ENCODE data around the gene EPHA1. TPM values are rescaled to one million over a fixed set of nuclear protein-coding genes. Genes with fewer than 3 reads are reported as not detected.
"Not testable (repeated sequence)": the region's sequence is repeated elsewhere in the genome, so short reads cannot be mapped to it uniquely, and the experiment has no call there.

The EPHA1 gene
- total RNA-seq, 2 donors from 2014 or later: 0.24 TPM; not detected in 1

GRCh38 chr7:143408252-143408685 lies 387 bp downstream of the EPHA1 start:
- intact Hi-C loops (cut with DNase I): no loop called here
- DNase-seq (ENCODE audit: low spot score): no peak

DNA sequence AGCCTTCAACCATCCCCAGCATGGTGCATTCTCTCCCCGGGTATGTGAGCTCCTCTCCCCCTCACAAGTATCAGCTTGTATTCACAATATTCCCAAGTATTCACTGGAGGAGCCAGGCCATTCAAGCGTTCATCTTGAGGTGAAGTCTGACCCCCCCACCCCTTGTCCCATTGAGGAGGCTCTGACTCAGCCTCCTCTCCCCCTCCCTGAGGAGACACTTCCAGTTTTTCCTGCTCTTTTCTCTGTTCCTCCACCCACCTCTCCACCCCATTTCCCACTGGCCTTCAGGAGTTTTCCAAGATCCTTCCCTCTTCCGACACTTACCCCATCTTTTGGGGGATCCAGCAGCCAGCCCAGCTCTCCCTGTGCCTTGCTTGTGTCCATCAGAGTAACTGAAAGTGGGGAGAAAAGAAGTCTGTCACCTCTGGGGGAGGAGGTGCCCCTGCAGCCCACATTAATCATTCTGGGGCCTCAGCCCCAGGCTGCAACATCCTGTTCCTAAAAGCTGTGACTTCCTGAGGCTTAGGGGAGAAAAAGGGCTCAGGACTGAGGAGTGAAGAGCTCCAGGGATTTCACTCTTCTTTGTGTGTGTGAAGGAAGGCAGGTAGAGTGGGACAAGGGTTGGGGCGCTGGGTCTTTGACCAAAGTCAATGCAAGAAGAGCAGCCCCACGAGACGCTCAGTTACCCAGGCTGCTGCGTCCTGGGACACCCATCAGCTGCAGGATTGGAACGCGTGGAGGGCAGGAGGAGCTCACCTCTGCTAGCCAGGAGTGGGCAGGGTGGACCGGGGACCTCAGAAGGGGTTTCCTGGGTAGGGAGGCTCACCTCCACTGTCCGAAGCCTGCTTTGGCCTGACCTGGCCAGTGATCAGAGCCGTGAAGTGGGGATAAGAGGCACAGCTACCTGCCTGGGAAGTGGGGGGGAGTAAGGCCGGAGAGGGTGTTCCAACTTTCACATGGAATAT lies 1.1 kb downstream of the EPHA1 start:
- intact Hi-C loops (cut with DNase I): no loop called here
- DNase-seq (ENCODE audit: low spot score): no peak

DNA sequence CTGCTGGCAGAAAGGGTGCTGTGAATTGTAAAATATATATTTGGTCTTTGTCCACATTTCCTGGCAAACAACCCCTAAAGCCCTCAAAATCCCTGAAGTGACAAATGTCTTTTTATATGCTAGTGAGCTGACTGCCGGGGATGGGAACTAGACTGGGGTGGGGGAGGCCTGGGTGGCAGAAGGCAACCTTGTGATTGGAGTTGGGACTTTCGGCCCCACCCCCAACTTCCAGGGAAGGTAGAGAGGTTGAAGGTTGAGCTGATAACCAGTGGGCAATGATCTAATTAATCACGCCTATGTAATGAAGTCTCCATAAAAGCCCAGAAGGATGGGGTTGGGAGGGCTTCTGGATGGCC lies 2.7 kb downstream of the EPHA1 start:
- intact Hi-C loops (cut with DNase I): no loop called here

GRCh38 chr7:143405173-143406001 lies 3.3 kb downstream of the EPHA1 start:
- peak; percentile 29 for DNase-seq (ENCODE audit: low spot score)
- intact Hi-C loops (cut with DNase I): no loop called here

More for the DNA sequence above, 2.7 kb downstream of the EPHA1 start:
- peak; percentile 11 for DNase-seq (ENCODE audit: low spot score)

- intact Hi-C loops (cut with DNase I): not testable (repeated sequence)
- peak; percentile 1 for DNase-seq (ENCODE audit: low spot score)
Measured at GRCh38 chr7:143402233-143402632, 6.4 kb downstream of the EPHA1 start.

- peak; percentile 66 for DNase-seq (ENCODE audit: low spot score)
- intact Hi-C loops (cut with DNase I): no loop called here
Measured at GRCh38 chr7:143401265-143401664, 7.4 kb downstream of the EPHA1 start.

- intact Hi-C loops (cut with DNase I): no loop called here
- DNase-seq (ENCODE audit: low spot score): peak; percentile 63
Measured at GRCh38 chr7:143399642-143400041, 9.0 kb downstream of the EPHA1 start.

DNA sequence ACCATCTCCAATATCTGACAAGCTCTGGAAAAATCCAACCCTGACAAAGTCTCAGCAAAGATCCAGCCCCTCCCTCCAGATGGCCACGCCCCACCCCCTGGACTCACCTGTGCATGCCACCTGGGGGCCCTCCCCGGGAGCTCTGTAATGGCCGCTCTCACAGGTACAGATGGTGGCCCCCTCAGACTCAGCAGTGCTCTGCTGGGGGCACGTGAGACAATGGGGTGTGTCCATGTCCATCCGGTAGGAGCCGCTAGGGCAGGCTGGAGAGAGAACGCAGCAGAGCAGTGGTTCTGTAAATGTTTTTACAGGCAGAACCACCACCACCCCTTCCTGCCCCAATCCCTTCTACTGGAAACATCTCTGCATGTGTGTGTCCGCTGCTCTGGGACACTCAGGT lies 9.5 kb downstream of the EPHA1 start:
- peak; percentile 72 for DNase-seq (ENCODE audit: low spot score)
- intact Hi-C loops (cut with DNase I): no loop called here

DNA sequence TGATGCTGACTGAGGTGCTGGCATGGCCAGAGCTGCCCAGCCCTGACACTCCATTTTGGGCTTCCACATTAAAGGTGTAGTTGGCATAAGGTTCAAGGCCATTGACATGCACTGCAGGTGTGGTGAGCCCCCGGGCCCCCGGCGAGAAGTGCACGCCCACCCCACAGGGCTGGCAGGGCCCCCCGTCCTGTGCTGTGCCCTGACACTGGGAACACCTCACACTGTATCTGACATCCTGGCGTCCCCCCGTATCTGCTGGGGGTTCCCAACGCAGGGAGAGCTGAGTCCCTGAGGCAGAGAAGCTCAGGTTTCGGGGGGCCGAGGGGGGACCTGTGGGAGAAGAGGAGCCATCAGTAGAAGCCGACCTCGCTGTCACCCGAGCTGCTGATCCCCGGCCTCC lies 10.0 kb downstream of the EPHA1 start:
- DNase-seq (ENCODE audit: low spot score): peak; percentile 74
- intact Hi-C loops (cut with DNase I): no loop called here

- intact Hi-C loops (cut with DNase I): no loop called here
- peak; percentile 64 for DNase-seq (ENCODE audit: low spot score)
Measured at GRCh38 chr7:143397710-143398530, 10.7 kb downstream of the EPHA1 start.

GRCh38 chr7:143396625-143397556 lies 11.8 kb downstream of the EPHA1 start:
- intact Hi-C loops (cut with DNase I): no loop called here
- peak; percentile 76 for DNase-seq (ENCODE audit: low spot score)

- DNase-seq (ENCODE audit: low spot score): peak; percentile 74
- intact Hi-C loops (cut with DNase I): no loop called here
Measured at GRCh38 chr7:143396182-143396581, 12.5 kb downstream of the EPHA1 start.

- DNase-seq (ENCODE audit: low spot score): peak; percentile 82
- intact Hi-C loops (cut with DNase I): no loop called here
Measured at GRCh38 chr7:143395187-143396149, 13.2 kb downstream of the EPHA1 start.

- DNase-seq (ENCODE audit: low spot score): peak; percentile 46
- intact Hi-C loops (cut with DNase I): no loop called here
Measured at GRCh38 chr7:143394777-143395176, 13.9 kb downstream of the EPHA1 start.

DNA sequence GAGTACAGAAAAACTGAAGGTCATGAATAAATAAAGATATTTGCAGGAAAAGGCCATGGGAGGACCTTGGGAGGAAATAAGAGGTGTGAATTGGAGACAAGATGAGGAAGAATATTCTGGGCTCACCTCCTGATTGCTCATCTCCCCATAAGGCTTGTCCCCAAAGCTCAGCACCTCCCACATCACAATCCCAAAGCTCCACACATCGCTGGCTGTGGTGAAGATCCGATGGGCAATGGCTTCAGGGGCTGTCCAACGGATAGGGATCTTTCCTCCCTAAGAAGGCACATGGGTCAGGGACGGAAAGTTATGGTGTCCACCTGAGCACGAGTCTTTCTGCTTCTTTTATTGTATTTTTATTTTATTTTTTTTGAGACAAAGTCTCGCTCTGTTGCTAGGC lies 14.6 kb downstream of the EPHA1 start:
- DNase-seq (ENCODE audit: low spot score): peak; percentile 34
- intact Hi-C loops (cut with DNase I): no loop called here

GRCh38 chr7:143393267-143394041 lies 15.2 kb downstream of the EPHA1 start:
- peak; percentile 78 for DNase-seq (ENCODE audit: low spot score)
- intact Hi-C loops (cut with DNase I): no loop called here

Data from posterior vena cava (tissue), 2 donors.